ENCODE measurements around the gene DCAF5.
A peak's percentile ranks its signal among the peaks of the same experiment; 100 is the strongest.
"Not testable (repeated sequence)": the region's sequence is repeated elsewhere in the genome, so short reads cannot be mapped to it uniquely, and the experiment has no call there.

The DCAF5 gene

GRCh38 chr14:69152902-69153151 is at the start of gene DCAF5:
Gene DCAF5 (minus strand): TSS chr14:69153119. CDS start chr14:69152978, 141 bp downstream.
- no peak for DNase-seq (ENCODE audit: low read depth, low spot score)

DNA sequence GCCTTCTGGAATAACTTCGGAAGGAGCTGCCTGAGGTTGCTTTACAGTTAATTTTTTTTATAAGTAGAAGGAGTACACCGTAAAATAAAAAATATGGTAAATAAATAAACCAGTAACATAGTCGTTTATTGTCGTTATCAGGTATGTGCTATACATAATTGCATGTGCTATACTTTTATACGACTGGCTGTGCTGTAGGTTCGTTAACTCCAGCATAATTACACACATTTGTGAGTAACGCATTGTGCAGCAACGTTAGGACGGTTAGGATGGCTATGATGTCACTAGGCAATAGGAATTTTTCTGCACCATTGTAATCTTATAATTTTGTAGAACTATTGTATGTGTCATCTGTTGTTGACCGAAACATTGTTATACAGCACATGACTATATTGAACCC is 46.9 kb upstream of the DCAF5 start:
- DNase-seq (ENCODE audit: low read depth, low spot score), result no peak

DNA sequence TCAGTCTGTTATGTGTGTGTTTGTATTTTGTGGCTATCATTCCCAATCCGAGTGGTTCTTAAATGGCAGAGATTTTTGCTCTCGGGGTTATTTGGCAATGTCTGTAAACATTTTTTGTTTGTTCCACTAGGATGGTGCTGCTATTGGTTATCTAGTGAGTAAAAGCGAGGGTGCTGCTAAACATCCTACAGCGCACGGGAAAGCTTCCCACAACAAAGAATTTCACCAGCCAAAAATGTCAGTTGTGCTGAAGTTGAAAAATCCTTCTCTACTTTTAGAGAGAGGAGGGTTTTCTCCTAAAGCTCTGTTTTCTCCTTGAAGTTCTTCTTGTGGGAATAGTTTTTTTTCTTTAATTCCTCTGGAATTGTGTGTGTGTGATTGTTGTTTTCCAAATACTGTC is 40.8 kb upstream of the DCAF5 start:
- no peak for DNase-seq (ENCODE audit: low read depth, low spot score)

GRCh38 chr14:69191340-69192111 is 38.6 kb upstream of the DCAF5 start, which contains the start of gene EXD2:
Gene EXD2 (plus strand): TSS chr14:69191498. CDS start chr14:69209471, 17,973 bp downstream.
- peak; percentile 92 for DNase-seq (ENCODE audit: low read depth, low spot score)

GRCh38 chr14:69190191-69190590 is 37.3 kb upstream of the DCAF5 start:
- DNase-seq (ENCODE audit: low read depth, low spot score), result peak; percentile 25

- no peak for DNase-seq (ENCODE audit: low read depth, low spot score)
Observed at GRCh38 chr14:69183735-69184134, 30.8 kb upstream of the DCAF5 start.

- DNase-seq (ENCODE audit: low read depth, low spot score), result not testable (repeated sequence)
Observed at GRCh38 chr14:69182580-69182979, 29.7 kb upstream of the DCAF5 start.

DNA sequence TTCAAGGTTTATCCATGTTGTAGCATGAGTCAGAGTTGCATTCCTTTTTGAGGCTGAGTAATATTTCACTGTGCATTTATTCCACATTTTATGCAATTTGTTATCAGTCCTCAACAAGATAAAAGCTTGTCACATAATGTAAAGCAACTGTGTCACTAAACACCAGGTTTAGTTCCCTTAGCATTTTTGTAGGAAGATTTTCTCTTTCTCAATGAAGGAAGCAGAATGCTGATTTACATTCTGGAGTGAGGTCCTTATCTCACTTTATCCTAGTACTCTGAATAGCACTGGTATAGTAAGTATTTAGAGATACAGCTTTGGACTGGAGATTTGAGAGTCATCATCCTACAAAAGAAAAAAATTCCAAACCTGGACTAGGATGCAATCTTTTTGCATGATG is 28.6 kb upstream of the DCAF5 start:
- no peak for DNase-seq (ENCODE audit: low read depth, low spot score)

DNA sequence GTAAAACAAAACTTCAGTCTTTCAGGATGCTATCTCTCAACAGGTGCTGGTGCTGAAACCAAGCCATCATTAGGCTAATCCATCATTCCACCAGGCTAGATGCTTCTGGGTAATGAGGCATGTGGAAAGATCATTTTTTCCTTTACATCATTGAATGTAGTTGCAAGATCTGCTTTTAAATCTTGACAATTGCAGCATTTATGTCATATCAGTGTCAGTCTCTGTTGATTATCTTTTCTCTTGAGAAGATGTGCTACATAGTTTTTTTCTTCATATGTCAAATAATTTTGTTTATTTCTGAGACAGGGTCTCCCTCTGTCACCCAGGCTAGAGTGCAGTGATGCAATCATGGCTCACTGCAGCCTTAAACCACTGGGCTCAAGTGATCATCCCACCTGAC is 22.2 kb upstream of the DCAF5 start:
- DNase-seq (ENCODE audit: low read depth, low spot score), result no peak

DNA sequence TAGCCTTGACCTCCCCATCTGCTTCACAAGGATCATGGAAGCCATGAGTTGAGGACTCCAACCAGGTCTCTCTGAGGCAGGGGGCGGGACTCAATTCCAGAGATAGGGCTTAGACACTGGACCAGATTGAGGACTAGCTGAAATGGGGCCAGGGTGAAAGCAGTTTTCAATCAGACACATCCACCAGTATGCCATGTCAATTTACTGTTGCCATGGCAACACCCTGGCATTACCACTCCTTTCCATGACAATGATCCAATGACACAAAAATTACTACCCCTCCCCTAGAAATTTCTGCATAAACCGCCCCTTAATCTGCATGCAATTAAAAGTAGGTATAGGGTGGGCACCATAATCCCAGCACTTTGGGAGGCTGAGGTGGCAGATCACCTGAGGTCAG is 18.6 kb upstream of the DCAF5 start:
- DNase-seq (ENCODE audit: low read depth, low spot score), result no peak

GRCh38 chr14:69170839-69171238 is 17.9 kb upstream of the DCAF5 start:
- DNase-seq (ENCODE audit: low read depth, low spot score), result no peak

DNA sequence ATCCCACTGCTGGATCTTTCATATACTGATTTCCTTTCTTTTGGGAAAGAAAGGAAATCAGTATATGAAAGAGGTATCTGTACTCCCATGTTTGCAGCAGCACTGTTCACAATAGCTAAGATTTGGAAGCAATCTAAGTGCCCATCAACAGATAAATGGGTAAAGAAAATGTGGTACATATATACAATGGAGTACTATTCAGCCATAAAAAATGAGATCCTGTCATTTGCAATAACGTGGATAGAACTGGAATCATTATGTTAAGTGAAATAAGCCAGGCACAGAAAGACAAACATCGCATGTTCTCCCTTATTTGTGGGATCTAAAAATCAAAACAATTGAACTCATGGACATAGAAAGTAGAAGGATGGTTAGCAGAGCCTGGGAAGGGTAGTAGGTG is 12.9 kb upstream of the DCAF5 start:
- DNase-seq (ENCODE audit: low read depth, low spot score), result not testable (repeated sequence)

DNA sequence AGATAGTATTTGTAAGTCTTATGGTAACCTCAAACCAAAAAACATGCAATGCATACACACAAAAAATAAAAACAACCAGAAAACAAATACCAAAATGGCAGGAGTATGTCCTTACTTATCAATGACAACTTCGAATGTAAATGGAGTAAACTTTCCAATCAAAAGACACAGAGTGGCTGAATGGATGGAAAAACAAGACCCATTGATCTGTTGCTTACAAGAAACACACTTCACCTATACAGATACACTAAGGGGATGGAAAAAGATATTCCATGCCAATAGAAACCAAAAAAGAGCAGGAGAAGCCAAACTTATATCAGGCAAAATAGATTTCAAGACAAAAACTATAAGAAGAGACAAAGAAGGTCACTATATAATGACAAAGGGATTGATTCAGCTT is 8.7 kb upstream of the DCAF5 start:
- DNase-seq (ENCODE audit: low read depth, low spot score), result no peak

DNA sequence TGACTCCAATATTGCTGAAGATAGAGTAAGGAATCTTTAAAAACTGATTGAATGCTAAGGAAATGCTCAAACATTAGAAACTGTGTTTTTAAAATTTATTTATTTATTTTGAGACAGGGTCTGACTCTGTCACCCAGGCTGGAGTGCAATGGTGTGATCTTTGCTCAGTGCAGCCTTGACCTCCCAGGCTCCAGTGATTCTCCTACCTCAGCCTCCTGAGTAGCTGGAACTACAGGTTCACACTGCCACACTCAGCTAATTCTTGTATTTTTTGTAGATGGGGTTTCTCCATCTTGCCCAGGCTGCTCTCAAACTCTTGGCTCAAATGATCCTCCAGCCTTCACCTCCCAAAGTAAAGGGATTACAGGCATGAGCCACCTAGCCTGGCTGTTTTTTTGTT is 3.3 kb upstream of the DCAF5 start:
- no peak for DNase-seq (ENCODE audit: low read depth, low spot score)

DNA sequence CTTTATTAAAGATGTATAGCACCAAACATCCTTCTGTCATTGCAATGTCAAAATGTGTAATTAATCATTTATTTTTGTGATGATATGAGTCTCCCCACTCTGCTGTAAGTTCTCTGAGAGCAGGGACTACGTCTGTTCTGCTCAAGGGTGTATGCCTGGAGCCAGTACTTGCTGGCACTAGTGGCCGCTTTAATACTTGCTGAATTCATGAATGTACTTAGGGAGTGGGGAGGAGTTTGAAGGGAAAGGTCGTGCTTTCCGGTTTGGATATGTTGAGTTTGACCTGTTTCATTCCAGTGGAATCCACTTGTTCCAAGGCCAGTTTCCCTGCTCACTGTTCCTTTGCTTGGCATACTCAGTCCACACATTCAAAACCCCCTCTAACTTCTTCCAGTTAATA is 1.9 kb upstream of the DCAF5 start:
- DNase-seq (ENCODE audit: low read depth, low spot score), result peak; percentile 49

DNA sequence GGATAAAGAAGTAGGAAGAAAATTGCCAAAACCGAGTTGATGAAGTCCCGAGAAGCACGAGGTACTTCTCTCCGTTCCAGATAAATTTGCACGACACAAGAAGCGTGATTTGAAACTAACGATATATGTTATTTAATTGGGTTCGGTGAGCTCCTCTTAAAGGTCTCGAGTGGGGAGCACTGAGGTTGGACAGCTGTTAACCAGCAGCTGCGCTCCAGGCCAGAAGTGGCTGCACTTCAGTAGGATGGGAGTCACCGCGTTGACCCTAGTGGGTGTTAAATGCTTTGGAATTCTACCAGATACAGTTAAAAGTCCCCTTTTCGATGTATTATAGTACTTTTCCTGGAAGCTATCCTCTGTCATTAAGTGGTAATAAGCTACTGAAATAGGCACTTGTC is 953 bp upstream of the DCAF5 start:
- no peak for DNase-seq (ENCODE audit: low read depth, low spot score)

GRCh38 chr14:69153152-69153872 is 393 bp upstream of the DCAF5 start:
- DNase-seq (ENCODE audit: low read depth, low spot score), result peak; percentile 97

DNA sequence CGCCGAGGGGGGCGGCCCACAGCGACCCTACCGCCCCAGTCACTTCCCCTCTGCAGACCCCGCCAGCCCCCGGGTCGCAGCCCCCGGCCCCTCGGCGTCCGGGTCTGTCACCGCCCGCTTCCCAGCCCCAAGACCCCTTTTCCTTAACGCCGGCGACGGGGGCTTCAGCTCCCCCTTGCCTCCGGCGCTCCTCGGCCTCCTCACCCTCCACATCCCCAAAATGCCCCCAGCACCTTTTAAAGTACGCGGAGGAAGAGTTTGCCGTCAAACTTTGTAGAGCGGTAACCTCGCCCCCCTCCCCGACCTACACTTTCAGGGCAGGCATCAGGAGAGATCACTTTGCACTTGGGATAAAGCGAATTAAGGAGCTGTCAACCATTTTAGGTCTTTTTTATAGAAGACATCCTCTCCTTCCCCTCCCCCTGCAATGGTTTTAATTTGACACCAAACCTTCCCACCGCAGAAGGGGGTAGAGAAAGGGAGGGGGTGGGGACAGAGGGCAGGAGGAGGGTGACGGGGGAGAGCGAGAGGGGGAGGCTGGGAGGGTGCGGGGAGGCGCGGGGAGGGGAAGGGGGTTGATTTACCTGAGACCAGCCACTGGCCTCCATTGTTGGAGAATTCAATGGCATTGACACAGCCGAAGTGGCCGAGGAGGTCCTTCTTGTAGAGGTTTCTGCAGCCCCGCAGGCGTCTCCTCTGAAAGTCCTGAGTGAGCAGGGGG is 578 bp downstream of the DCAF5 start:
- DNase-seq (ENCODE audit: low read depth, low spot score), result peak; percentile 63

- peak; percentile 90 for DNase-seq (ENCODE audit: low read depth, low spot score)
Observed at GRCh38 chr14:69151458-69152180, 1.3 kb downstream of the DCAF5 start.

DNA sequence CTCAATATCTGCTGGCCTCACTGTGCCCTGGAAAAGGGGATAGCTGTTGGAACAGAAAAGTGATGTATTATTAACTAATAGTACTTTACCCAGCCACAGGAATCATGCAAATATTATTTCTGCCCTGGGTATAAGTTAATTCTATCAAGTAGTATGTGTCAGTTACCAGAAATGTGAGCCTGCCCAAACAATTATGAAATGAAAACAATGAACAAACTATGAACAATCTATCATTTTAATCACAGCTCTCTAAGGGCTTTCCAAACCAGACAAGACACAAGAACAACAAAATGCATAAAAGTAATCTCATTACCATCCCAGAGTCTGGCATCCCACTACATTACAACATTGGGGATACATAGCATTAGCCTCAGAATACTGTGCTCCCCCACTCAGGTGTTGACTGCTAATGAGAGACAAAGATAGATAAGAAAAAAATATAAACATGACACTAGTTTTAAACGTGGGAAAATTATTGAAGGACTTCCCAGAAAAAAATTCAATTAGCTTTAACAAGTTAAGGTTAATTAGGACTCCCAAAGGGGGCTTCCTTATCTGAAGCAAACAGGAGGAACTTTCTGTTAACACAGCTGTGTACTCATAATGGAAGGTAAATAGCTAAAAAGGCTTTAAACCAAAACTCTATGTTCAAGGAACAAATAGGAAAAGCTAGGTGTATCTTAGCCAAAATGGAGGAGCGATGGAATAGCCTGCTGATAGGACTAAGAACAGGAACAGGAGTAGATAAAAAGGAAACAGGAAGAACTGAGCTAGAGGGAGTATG is 3.3 kb downstream of the DCAF5 start:
- no peak for DNase-seq (ENCODE audit: low read depth, low spot score)

DNA sequence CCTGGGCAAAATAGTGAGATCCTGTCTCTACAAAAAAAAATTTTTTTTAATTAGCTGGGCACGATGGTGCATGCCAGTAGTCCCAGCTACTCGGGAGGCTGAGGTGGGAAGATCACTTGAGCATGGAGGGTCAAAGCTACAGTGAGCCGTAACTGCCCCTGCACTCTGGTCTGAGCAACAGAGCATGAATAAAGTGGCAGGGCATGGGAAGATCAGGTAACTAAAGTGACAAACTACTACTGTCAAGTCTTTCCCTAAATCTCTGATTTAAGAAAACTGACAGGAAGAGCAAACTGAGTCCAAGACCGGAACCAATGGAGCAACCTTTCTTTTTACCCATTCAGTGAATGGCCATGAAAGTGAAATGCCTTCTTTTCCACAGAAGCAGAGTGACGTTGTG is 10.8 kb downstream of the DCAF5 start:
- no peak for DNase-seq (ENCODE audit: low read depth, low spot score)
